ENCODE data around the gene MSH5. TPM values are rescaled to one million over a fixed set of nuclear protein-coding genes. Genes with fewer than 3 reads are reported as not detected.

The MSH5 gene
- total and polyA plus RNA-seq, 9 of the 15 experiments (the other 6 are each of a cell fraction or from before 2014, with no cell fraction given) = 12.5 to 104 (median 46.6) TPM

GRCh38 chr6:31723245-31723979 lies 16.4 kb upstream of the MSH5 start, which contains the start of gene MPIG6B (continued):
- TF ChIP-seq AFF4 (CRISPR knock-in tag; IDR thresholded peaks at IDR 0.05) (no peak), ZNF146 (CRISPR knock-in tag; IDR thresholded peaks at IDR 0.05; ENCODE audit: unreplicated experiment) (no peak), ZNF695 (CRISPR knock-in tag; IDR thresholded peaks at IDR 0.05) (no peak), CBX2 (IDR thresholded peaks at IDR 0.05; ENCODE audit: insufficient read depth, low read length, poor library complexity, severe bottlenecking) (no peak), HIVEP1 (CRISPR knock-in tag; IDR thresholded peaks at IDR 0.05) (no peak), SP1 (CRISPR knock-in tag; IDR thresholded peaks at IDR 0.05) (no peak), IFI16 (CRISPR knock-in tag; IDR thresholded peaks at IDR 0.05) (0 out of 2 replicates have a peak, but pooled peaks have one; percentile 21), BRD4 (IDR thresholded peaks at IDR 0.05) (no peak), HLTF (IDR thresholded peaks at IDR 0.05) (no peak), EP400 (IDR thresholded peaks at IDR 0.05) (no peak), STAT5B (CRISPR knock-in tag; IDR thresholded peaks at IDR 0.05) (no peak), COPS2 (conservative IDR thresholded peaks at IDR 0.05) (no peak), FOXK2 (conservative IDR thresholded peaks at IDR 0.05 in 1 of 2, IDR thresholded peaks at IDR 0.05 in 1 of 2; ENCODE audit: low read depth in 2 of 2) (no peak), CBFA2T2 (conservative IDR thresholded peaks at IDR 0.05) (peak; percentile 23; the same call in 1 of the 2 replicates), LCOR (CRISPR knock-in tag; IDR thresholded peaks at IDR 0.05) (0 out of 2 replicates have a peak, but pooled peaks have one; percentile 41), RHOXF2B (CRISPR knock-in tag; conservative IDR thresholded peaks at IDR 0.05) (no peak), JUNB (CRISPR knock-in tag; conservative IDR thresholded peaks at IDR 0.05) (no peak), NFIC (IDR thresholded peaks at IDR 0.05) (no peak), BCL6 (CRISPR knock-in tag; IDR thresholded peaks at IDR 0.05) (no peak)
- TF ChIP-seq, protein P1, sequence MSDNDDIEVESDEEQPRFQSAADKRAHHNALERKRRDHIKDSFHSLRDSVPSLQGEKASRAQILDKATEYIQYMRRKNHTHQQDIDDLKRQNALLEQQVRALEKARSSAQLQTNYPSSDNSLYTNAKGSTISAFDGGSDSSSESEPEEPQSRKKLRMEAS (CRISPR knock-in tag; IDR thresholded peaks at IDR 0.05) = peak; percentile 46; the same call in 1 of the 2 replicates
- TF ChIP-seq, protein P2, sequence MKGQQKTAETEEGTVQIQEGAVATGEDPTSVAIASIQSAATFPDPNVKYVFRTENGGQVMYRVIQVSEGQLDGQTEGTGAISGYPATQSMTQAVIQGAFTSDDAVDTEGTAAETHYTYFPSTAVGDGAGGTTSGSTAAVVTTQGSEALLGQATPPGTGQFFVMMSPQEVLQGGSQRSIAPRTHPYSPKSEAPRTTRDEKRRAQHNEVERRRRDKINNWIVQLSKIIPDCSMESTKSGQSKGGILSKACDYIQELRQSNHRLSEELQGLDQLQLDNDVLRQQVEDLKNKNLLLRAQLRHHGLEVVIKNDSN (CRISPR knock-in tag; IDR thresholded peaks at IDR 0.05) = 0 out of 2 replicates have a peak, but pooled peaks have one; percentile 8
- TF ChIP-seq, protein P3, sequence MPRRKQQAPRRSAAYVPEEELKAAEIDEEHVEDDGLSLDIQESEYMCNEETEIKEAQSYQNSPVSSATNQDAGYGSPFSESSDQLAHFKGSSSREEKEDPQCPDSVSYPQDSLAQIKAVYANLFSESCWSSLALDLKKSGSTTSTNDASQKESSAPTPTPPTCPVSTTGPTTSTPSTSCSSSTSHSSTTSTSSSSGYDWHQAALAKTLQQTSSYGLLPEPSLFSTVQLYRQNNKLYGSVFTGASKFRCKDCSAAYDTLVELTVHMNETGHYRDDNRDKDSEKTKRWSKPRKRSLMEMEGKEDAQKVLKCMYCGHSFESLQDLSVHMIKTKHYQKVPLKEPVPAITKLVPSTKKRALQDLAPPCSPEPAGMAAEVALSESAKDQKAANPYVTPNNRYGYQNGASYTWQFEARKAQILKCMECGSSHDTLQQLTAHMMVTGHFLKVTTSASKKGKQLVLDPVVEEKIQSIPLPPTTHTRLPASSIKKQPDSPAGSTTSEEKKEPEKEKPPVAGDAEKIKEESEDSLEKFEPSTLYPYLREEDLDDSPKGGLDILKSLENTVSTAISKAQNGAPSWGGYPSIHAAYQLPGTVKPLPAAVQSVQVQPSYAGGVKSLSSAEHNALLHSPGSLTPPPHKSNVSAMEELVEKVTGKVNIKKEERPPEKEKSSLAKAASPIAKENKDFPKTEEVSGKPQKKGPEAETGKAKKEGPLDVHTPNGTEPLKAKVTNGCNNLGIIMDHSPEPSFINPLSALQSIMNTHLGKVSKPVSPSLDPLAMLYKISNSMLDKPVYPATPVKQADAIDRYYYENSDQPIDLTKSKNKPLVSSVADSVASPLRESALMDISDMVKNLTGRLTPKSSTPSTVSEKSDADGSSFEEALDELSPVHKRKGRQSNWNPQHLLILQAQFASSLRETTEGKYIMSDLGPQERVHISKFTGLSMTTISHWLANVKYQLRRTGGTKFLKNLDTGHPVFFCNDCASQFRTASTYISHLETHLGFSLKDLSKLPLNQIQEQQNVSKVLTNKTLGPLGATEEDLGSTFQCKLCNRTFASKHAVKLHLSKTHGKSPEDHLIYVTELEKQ (CRISPR knock-in tag; IDR thresholded peaks at IDR 0.05) = no peak
